GM12801 (cell line): ENCODE measurements around the gene PRM2.

ENCODE experiments used
- CTCF ChIP-seq: IDR thresholded peaks from one replicate; pipeline ENCODE4 v1.5.1; 2011; ENCODE audit warnings: control low read depth; ENCODE audit not compliant: insufficient read length; ENCODE audit errors: extremely low read depth

Gene PRM2

GRCh38 chr16:11251525-11252481 is 24.5 kb downstream of the PRM2 start:
- TF ChIP-seq CTCF, result no peak

GRCh38 chr16:11250786-11251524 is 25.3 kb downstream of the PRM2 start:
- no peak for TF ChIP-seq CTCF

- no peak for TF ChIP-seq CTCF
Measured at GRCh38 chr16:11250091-11250785, 26.0 kb downstream of the PRM2 start.

GRCh38 chr16:11249233-11250061 is 26.8 kb downstream of the PRM2 start:
- TF ChIP-seq CTCF, result no peak

- TF ChIP-seq CTCF, result no peak
Measured at GRCh38 chr16:11248133-11248532, 28.1 kb downstream of the PRM2 start.

GRCh38 chr16:11245988-11246387 is 30.3 kb downstream of the PRM2 start:
- TF ChIP-seq CTCF, result no peak
